GM12872 (cell line): ENCODE results near the gene TUFM.

Experiments used
- CTCF ChIP-seq: IDR thresholded peaks from 3 replicates; pipeline ENCODE4 v1.5.1; 2011; ENCODE audit warnings: low read depth, mild to moderate bottlenecking, low read length, moderate library complexity; ENCODE audit not compliant: insufficient read depth

TUFM gene

GRCh38 chr16:28843766-28844165 is 2.4 kb downstream of the TUFM start:
- TF ChIP-seq CTCF = no peak

- no peak for TF ChIP-seq CTCF
Measured at GRCh38 chr16:28842696-28843095, 3.5 kb downstream of the TUFM start.

- TF ChIP-seq CTCF = no peak
Measured at GRCh38 chr16:28839899-28840298, 6.2 kb downstream of the TUFM start.

- no peak for TF ChIP-seq CTCF
Measured at GRCh38 chr16:28839004-28839639, 7.0 kb downstream of the TUFM start.

- TF ChIP-seq CTCF = no peak
Measured at GRCh38 chr16:28838558-28838918, 7.6 kb downstream of the TUFM start.

- TF ChIP-seq CTCF = no peak
Measured at GRCh38 chr16:28837672-28838557, 8.2 kb downstream of the TUFM start.

GRCh38 chr16:28836761-28837064 is 9.4 kb downstream of the TUFM start:
- no peak for TF ChIP-seq CTCF
